MM.1S (cell line): ENCODE data around the gene ALS2.
"Not testable (repeated sequence)": the region's sequence is repeated elsewhere in the genome, so short reads cannot be mapped to it uniquely, and the experiment has no call there.

Experiments
- CTCF ChIP-seq: fragments of 300-600 bp; sonication (generic); IDR thresholded peaks from 2 replicates; pipeline ENCODE4 v1.5.1; 2016; ENCODE audit warnings: antibody characterized with exemption, low read length, mixed read lengths
- EZH2 ChIP-seq: fragments of 300-600 bp; sonication (generic); optimal IDR thresholded peaks from 2 replicates; pipeline ENCODE3; 2017; ENCODE audit warnings: low read depth, mild to moderate bottlenecking, antibody characterized with exemption, low read length, mixed read lengths
- EZH2phosphoT487 ChIP-seq: fragments of 300-600 bp; sonication (generic); IDR thresholded peaks from 2 replicates; pipeline ENCODE4 v1.6.1; 2018; ENCODE audit warnings: antibody characterized with exemption, low read length

DNA sequence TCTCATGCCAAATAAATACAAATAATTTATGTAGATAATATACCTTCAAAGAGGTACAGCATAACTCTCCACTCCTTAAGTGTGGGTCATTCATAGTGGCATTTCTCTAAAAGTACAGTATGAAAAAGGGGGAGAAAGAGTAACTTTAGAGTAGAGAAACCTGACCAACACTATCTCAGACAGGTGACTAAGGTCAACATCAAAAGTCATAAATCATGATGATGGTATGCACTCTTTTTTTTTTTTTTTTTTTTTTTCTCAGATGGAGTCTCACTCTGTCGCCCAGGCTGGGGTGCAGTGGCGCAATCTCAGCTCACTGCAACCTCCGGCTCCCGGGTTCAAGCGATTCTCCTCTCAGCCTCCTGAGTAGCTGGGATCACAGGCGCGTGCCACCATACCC lies 29.9 kb upstream of the ALS2 start:
- TF ChIP-seq CTCF, EZH2, EZH2phosphoT487: not testable (repeated sequence)
